NCI-H1048 (cell line): Measurements from ENCODE around the gene CHRM5.

Source experiments
- DNase-seq: peaks from one replicate; lab custom pipeline; 2025; lab: John Stamatoyannopoulos, UW

CHRM5 gene

GRCh38 chr15:33968224-33968623 lies at the start of gene CHRM5:
Gene CHRM5, plus strand, starts transcription at chr15:33968497. Its CDS starts 94,221 bp downstream, at chr15:34062718.
- DNase-seq = no peak

GRCh38 chr15:33923446-33923845 lies 44.9 kb upstream of the CHRM5 start:
- DNase-seq = no peak

- no peak for DNase-seq
Observed at GRCh38 chr15:33926260-33926659, 42.0 kb upstream of the CHRM5 start.

- DNase-seq = no peak
Observed at GRCh38 chr15:33932734-33933133, 35.6 kb upstream of the CHRM5 start.

GRCh38 chr15:33934396-33934795 lies 33.9 kb upstream of the CHRM5 start:
- DNase-seq = no peak

- no peak for DNase-seq
Observed at GRCh38 chr15:33934921-33935320, 33.4 kb upstream of the CHRM5 start.

- DNase-seq = no peak
Observed at GRCh38 chr15:33941279-33942063, 26.8 kb upstream of the CHRM5 start.

GRCh38 chr15:33946152-33946551 lies 22.1 kb upstream of the CHRM5 start:
- no peak for DNase-seq

- DNase-seq = no peak
Observed at GRCh38 chr15:33955945-33956344, 12.4 kb upstream of the CHRM5 start.

- DNase-seq = no peak
Observed at GRCh38 chr15:33956397-33956796, 11.9 kb upstream of the CHRM5 start.

GRCh38 chr15:33959844-33960548 lies 8.3 kb upstream of the CHRM5 start:
- DNase-seq = no peak

GRCh38 chr15:33960549-33960935 lies 7.8 kb upstream of the CHRM5 start:
- DNase-seq = no peak

GRCh38 chr15:33963831-33964664 lies 4.2 kb upstream of the CHRM5 start:
- no peak for DNase-seq

GRCh38 chr15:33964665-33965040 lies 3.6 kb upstream of the CHRM5 start:
- no peak for DNase-seq

- no peak for DNase-seq
Observed at GRCh38 chr15:33968821-33969220, 524 bp downstream of the CHRM5 start.

- DNase-seq = no peak
Observed at GRCh38 chr15:33971811-33972210, 3.5 kb downstream of the CHRM5 start.

GRCh38 chr15:33975022-33975565 lies 6.8 kb downstream of the CHRM5 start:
- DNase-seq = no peak

GRCh38 chr15:33980159-33980558 lies 11.9 kb downstream of the CHRM5 start:
- no peak for DNase-seq

GRCh38 chr15:33982516-33982915 lies 14.2 kb downstream of the CHRM5 start:
- DNase-seq = no peak

GRCh38 chr15:33985287-33985686 lies 17.0 kb downstream of the CHRM5 start:
- DNase-seq = no peak

- DNase-seq = no peak
Observed at GRCh38 chr15:33985751-33986150, 17.5 kb downstream of the CHRM5 start.

- DNase-seq = no peak
Observed at GRCh38 chr15:33987444-33987843, 19.1 kb downstream of the CHRM5 start.
